Right lobe of liver (tissue), 6 donors: ENCODE data around the gene NAT14. TPM values are rescaled to one million over a fixed set of nuclear protein-coding genes. Genes with fewer than 3 reads are reported as not detected.

Experiments
- ATAC-seq, 4 donors: fragments of 200-7000 bp; cut with Tn5 transposase; one replicate each; pipeline ENCODE4 v1.9.1; 2020; ENCODE audit warnings: mild to moderate bottlenecking in 4 of 4, moderate library complexity in 4 of 4
- DNase-seq, 3 donors: peaks; one replicate each; pipeline ENCODE4 v3.0.0-alpha.2; 2020
- H3K27ac ChIP-seq, 3 donors: fragments of 200-600 bp; one replicate each; pipeline ENCODE4 v1.8.0; 2022
- H3K27me3 ChIP-seq, 2 donors: fragments of 200-600 bp; one replicate each; pipeline ENCODE4 v1.8.0; 2022
- H3K36me3 ChIP-seq, 4 donors: fragments of 200-600 bp; sonication (generic) in 1 of 4; one replicate each; pipeline versions ENCODE4 v1.5.1 to v1.8.0; 2017 to 2022; ENCODE audit warnings: control low read depth in 1 of 4
- H3K4me1 ChIP-seq, 4 donors: fragments of 200-600 bp; sonication (generic) in 1 of 4; one replicate each; pipeline versions ENCODE4 v1.5.1 to v1.8.0; 2017 to 2022; ENCODE audit warnings: control low read depth in 1 of 4
- H3K4me3 ChIP-seq, 3 donors: fragments of 200-600 bp; one replicate each; pipeline ENCODE4 v1.8.0; 2022
- H3K9me3 ChIP-seq, 4 donors: fragments of 200-600 bp; sonication (generic) in 1 of 4; one replicate each; pipeline versions ENCODE4 v1.5.1 to v1.8.0; 2017 to 2022; ENCODE audit warnings: control low read depth in 1 of 4
- CTCF ChIP-seq, 4 donors: fragments of 200-600 bp in 3 of 4; fragments of 450-650 bp in 1 of 4; IDR thresholded peaks; one replicate each; pipeline versions ENCODE4 v1.5.1 to v1.8.0; 2016 to 2022; ENCODE audit warnings: antibody characterized with exemption in 4 of 4, mild to moderate bottlenecking in 2 of 4
- POLR2A ChIP-seq: fragments of 450-650 bp; IDR thresholded peaks from one replicate; pipeline ENCODE4 v1.6.1; 2017; ENCODE audit warnings: antibody characterized with exemption, mild to moderate bottlenecking
- WGBS: methylation state at CpG from one replicate; pipeline ENCODE4 v1.1.6; 2018; ENCODE audit warnings: low coverage, low lambda C conversion rate; ENCODE audit not compliant: insufficient coverage; ENCODE audit errors: missing lambda C conversion rate; 5-methylcytosine and 5-hydroxymethylcytosine counted together
- intact Hi-C, 2 donors: fragments of 100-400 bp; cut with DNase I; formaldehyde crosslinking; loops; one replicate each; pipeline versions ENCODE4 v1.11.2 to v1.14.1; 2022
- total RNA-seq, 6 experiments: library from RNA; depleted of rRNA in 2 of 6; stranded (reverse); fragments of >200 nt in 2 of 6; fragmentation: NEBNext Ultra II Directional in 3 of 6; extraction: Animal tissue kit (Norgen Biotek cat#: 25700) in 3 of 6; gene quantifications; one replicate each; pipeline versions ENCODE4 v1.1.0 to v1.2.4, GENCODE V29; 2016 to 2023
- donor health status: DM: no; HTN: yes; CAD: no.
- donor health status: DM: no; HTN: no; CAD: no.
- donor health status: DM: no; HTN: no; CAD: no.
- donor health status: DM: no; HTN: yes; CAD: no.
- donor health status: DM: no; HTN: yes; CAD: no.

Gene NAT14
- total RNA-seq, 6 experiments from 2014 or later: 2.5 to 6.0 (median 3.9) TPM

GRCh38 chr19:55486971-55487923 lies 2.3 kb downstream of the NAT14 start:
- Histone ChIP-seq H3K27ac (peak overlapping the region in 2 of 3 donors; percentile 33 to 38), H3K4me1 (peaks cover 0 to 6% (median 0%) of the 10 kb centered on the region in 4 donors), H3K4me3 (no peak overlapping the region), H3K9me3 (no peaks in the 10 kb centered on the region), H3K36me3 (peaks cover 0 to 4% (median 1%) of the 10 kb centered on the region in 4 donors), H3K27me3 (no peaks in the 10 kb centered on the region)
- no peak for TF ChIP-seq CTCF (IDR thresholded peaks at IDR 0.05)
- TF ChIP-seq POLR2A: no peak
- WGBS: 57% methylated on average over 12 of the region's 27 CpGs
- DNase-seq (no peak), ATAC-seq (peak; percentile 2 to 42 (median 18))
- intact Hi-C loops: no loop called here

- ATAC-seq: no peak
These were observed 3.1 kb downstream of the NAT14 start, which contains the start of gene SSC5D for GRCh38 chr19:55487924-55488687. TSS of gene SSC5D (plus strand) at chr19:55488436. CDS start at chr19:55488590, 154 bp downstream.

GRCh38 chr19:55488986-55489710 lies 4.2 kb downstream of the NAT14 start:
- ATAC-seq (no peak), DNase-seq (no peak)
- Histone ChIP-seq H3K4me1 (peaks cover 0 to 6% (median 0%) of the 10 kb centered on the region in 4 donors), H3K27ac (no peak overlapping the region), H3K27me3 (no peaks in the 10 kb centered on the region), H3K9me3 (no peaks in the 10 kb centered on the region), H3K4me3 (no peak overlapping the region), H3K36me3 (no peaks in the 10 kb centered on the region)
- TF ChIP-seq CTCF (IDR thresholded peaks at IDR 0.05) (no peak), POLR2A (no peak)
- intact Hi-C loops: no loop called here
- WGBS: 40% methylated on average over 2 of the region's 36 CpGs

More at GRCh38 chr19:55487924-55488687, 3.1 kb downstream of the NAT14 start, which contains the start of gene SSC5D:
- DNase-seq: no peak
- peaks cover 0 to 6% (median 0%) of the 10 kb centered on the region in 4 donors for H3K4me1 ChIP-seq
- H3K27ac ChIP-seq: peak within 1 kb of the TSS in 2 of 3 donors; percentile 33 to 38
- intact Hi-C loops: no loop called here
- WGBS: 8% methylated on average over 8 of the region's 21 CpGs
- peaks cover 0 to 3% (median 0%) of the 10 kb centered on the region in 4 donors for H3K36me3 ChIP-seq
- TF ChIP-seq POLR2A (no peak), CTCF (IDR thresholded peaks at IDR 0.05) (no peak)
- no peaks in the 10 kb centered on the region for H3K27me3 ChIP-seq
- H3K9me3 ChIP-seq: no peaks in the 10 kb centered on the region
- H3K4me3 ChIP-seq: no peak within 1 kb of the TSS
